Measurements from ENCODE around the gene ZNF749. TPM values are rescaled to one million over a fixed set of nuclear protein-coding genes. Genes with fewer than 3 reads are reported as not detected.

ZNF749 gene
- total and polyA plus RNA-seq, 10 of the 15 experiments (the other 5 are each of a cell fraction or from before 2014, with no cell fraction given), result 3.1 to 20.2 (median 13.7) TPM

- TF ChIP-seq CREM (IDR thresholded peaks at IDR 0.05; ENCODE audit: low read depth) (peak; percentile 97), RELA (IDR thresholded peaks at IDR 0.05; ENCODE audit: borderline replicate concordance, partially characterized antibody) (peak; percentile 57), POU2F2 (IDR thresholded peaks at IDR 0.05; ENCODE audit: borderline replicate concordance, low read depth, low read length) (0 out of 3 replicates have a peak, but pooled peaks have one; percentile 37), RCOR1 (conservative IDR thresholded peaks at IDR 0.05; ENCODE audit: low read depth, low read length) (no peak), FOXK2 (IDR thresholded peaks at IDR 0.05) (no peak), MEF2A (IDR thresholded peaks at IDR 0.05; ENCODE audit: insufficient read depth, low read depth, low read length) (no peak)
Measured at GRCh38 chr19:57435062-57435978, at the start of gene ZNF749 (continued).

GRCh38 chr19:57389194-57389729, 45.9 kb upstream of the ZNF749 start:
- Histone ChIP-seq H3K27ac (ENCODE audit: control insufficient read depth, insufficient read depth) (peak overlapping the region; percentile 74), H3K9ac (ENCODE audit: control insufficient read depth, insufficient read depth, low read length) (peak overlapping the region; percentile 63), H3K36me3 (ENCODE audit: control insufficient read depth in 2 of 2, insufficient read depth in 2 of 2, low read length in 1 of 2) (peaks cover 2 to 10% of the 10 kb centered on the region in 2 experiments; a peak in 2 of 4 replicates), H3K9me3 (replicated peaks; ENCODE audit: control insufficient read depth, insufficient read depth, low read length) (peaks cover 4% of the 10 kb centered on the region; the same call in 2 of the 3 replicates), H3K79me2 (ENCODE audit: control insufficient read depth, insufficient read depth, low read length) (peaks cover 36% of the 10 kb centered on the region), H3K4me3 (peak overlapping the region; percentile 40; the same call in 1 of the 2 replicates), H3K4me1 (ENCODE audit: control insufficient read depth, insufficient read depth, low read length) (peaks cover 7% of the 10 kb centered on the region; the same call in 1 of the 2 replicates), H3K27me3 (replicated peaks in 1 of 2; ENCODE audit: control insufficient read depth in 2 of 2, insufficient read depth in 2 of 2, low read length in 1 of 2) (no peaks in the 10 kb centered on the region), H2AFZ (ENCODE audit: control insufficient read depth, low read depth, low read length) (peak overlapping the region; percentile 97), H3K4me2 (ENCODE audit: control insufficient read depth, insufficient read depth) (peak overlapping the region; percentile 81), H4K20me1 (ENCODE audit: control insufficient read depth, insufficient read depth) (no peaks in the 10 kb centered on the region)
- ChIA-PET POLR2A (interaction anchor here (0.5 to 1.5 kb wide), 4 partner anchors 22 to 45 kb away, joined by 3 to 6 read pairs (median 4); partner anchors contain the start of genes TRAPPC2B, ZNF304 and ZNF547), SMC1A (ENCODE audit: uncharacterized antibody, unreplicated experiment) (interaction anchor here (0.6 to 1.4 kb wide), 6 partner anchors 9 to 222 kb away, joined by 3 to 7 read pairs (median 5); partner anchors contain the start of genes DUXA and ZNF304), RAD21 (ENCODE audit: unreplicated experiment) (interaction anchor here (0.6 to 1.2 kb wide), 5 partner anchors 9 to 63 kb away, joined by 3 to 5 read pairs (median 3); partner anchors contain the start of genes ZNF304 and ZNF749), CTCF (interaction anchor here (0.8 to 2.0 kb wide), 8 partner anchors 13 to 318 kb away, joined by 3 to 7 read pairs (median 4); partner anchors contain the start of genes TRAPPC2B and ZNF547)
- FAIRE-seq (no peak), ATAC-seq (no peak), DNase-seq (ENCODE audit: low read depth, low spot score) (no peak)
- intact Hi-C loops (cut with micrococcal nuclease; ENCODE audit: unreplicated experiment), result loop anchor here (1.0 kb wide), 1 partner anchor 26 kb away; the partner anchor contains the start of genes TRAPPC2B and ZNF547
- 63% methylated on average over 11 of the region's 11 CpGs for WGBS (ENCODE audit: insufficient coverage, insufficient replicate concordance, low lambda C conversion rate, missing lambda C conversion rate)
- in situ Hi-C loops (cut with MboI), result no loop called here
- TSS peak; percentile 66 for BruUV-seq (replicated peaks)
- TF ChIP-seq LARP7 (IDR thresholded peaks at IDR 0.05) (no peak), SMC3 (IDR thresholded peaks at IDR 0.05; ENCODE audit: borderline replicate concordance, low read length) (no peak), GATAD2B (conservative IDR thresholded peaks at IDR 0.05; ENCODE audit: low read depth) (no peak), TARDBP (IDR thresholded peaks at IDR 0.05; ENCODE audit: borderline replicate concordance) (peak; percentile 11; the same call in 1 of the 2 replicates), RELB (IDR thresholded peaks at IDR 0.05; ENCODE audit: low read depth) (peak; percentile 75; the same call in 1 of the 2 replicates), E2F8 (IDR thresholded peaks at IDR 0.05; ENCODE audit: low read depth, partially characterized antibody) (no peak), E4F1 (IDR thresholded peaks at IDR 0.05; ENCODE audit: borderline replicate concordance, partially characterized antibody) (peak; percentile 56)

All from GM12878 (cell line).